Ishikawa (cell line): Measurements from ENCODE around the gene ARID3B.

Experiments used
- CEBPB ChIP-seq: IDR thresholded peaks from 2 replicates; pipeline ENCODE4 v1.6.1; 2012
- CREB1 ChIP-seq: IDR thresholded peaks from 2 replicates; pipeline ENCODE4 v1.6.1; 2012; ENCODE audit warnings: low read depth
- EGR1 ChIP-seq: IDR thresholded peaks from 2 replicates; pipeline ENCODE4 v1.6.1; 2012
- EP300 ChIP-seq: IDR thresholded peaks from 2 replicates; pipeline ENCODE4 v1.6.1; 2012; ENCODE audit warnings: borderline replicate concordance
- FOXM1 ChIP-seq: IDR thresholded peaks from 2 replicates; pipeline ENCODE4 v1.6.1; 2012; ENCODE audit warnings: low read depth, borderline replicate concordance
- NFIC ChIP-seq: IDR thresholded peaks from 2 replicates; pipeline ENCODE4 v1.6.1; 2012
- RAD21 ChIP-seq: IDR thresholded peaks from 2 replicates; pipeline ENCODE4 v1.6.1; 2012; ENCODE audit warnings: low read depth
- TAF1 ChIP-seq: IDR thresholded peaks from 2 replicates; pipeline ENCODE4 v1.6.1; 2012; ENCODE audit warnings: low read depth, mild to moderate bottlenecking
- TCF12 ChIP-seq: IDR thresholded peaks from 2 replicates; pipeline ENCODE4 v1.6.1; 2012; ENCODE audit warnings: low read depth
- TEAD4 ChIP-seq: IDR thresholded peaks from 2 replicates; pipeline ENCODE4 v1.6.1; 2012
- YY1 ChIP-seq: IDR thresholded peaks from 2 replicates; pipeline ENCODE4 v1.6.1; 2012; ENCODE audit warnings: low read depth
- ZBTB7A ChIP-seq: IDR thresholded peaks from 2 replicates; pipeline ENCODE4 v1.6.1; 2012; ENCODE audit warnings: low read depth
- TF ChIP-seq, protein P1 (sequence below): IDR thresholded peaks from 2 replicates; pipeline ENCODE4 v1.6.1; 2012
- TF ChIP-seq, protein P2 (sequence below): IDR thresholded peaks from 2 replicates; pipeline ENCODE4 v1.6.1; 2012; ENCODE audit warnings: low read depth, mild to moderate bottlenecking
- TF ChIP-seq, protein P3 (sequence below): IDR thresholded peaks from 2 replicates; pipeline ENCODE4 v1.6.1; 2012

Gene ARID3B

DNA sequence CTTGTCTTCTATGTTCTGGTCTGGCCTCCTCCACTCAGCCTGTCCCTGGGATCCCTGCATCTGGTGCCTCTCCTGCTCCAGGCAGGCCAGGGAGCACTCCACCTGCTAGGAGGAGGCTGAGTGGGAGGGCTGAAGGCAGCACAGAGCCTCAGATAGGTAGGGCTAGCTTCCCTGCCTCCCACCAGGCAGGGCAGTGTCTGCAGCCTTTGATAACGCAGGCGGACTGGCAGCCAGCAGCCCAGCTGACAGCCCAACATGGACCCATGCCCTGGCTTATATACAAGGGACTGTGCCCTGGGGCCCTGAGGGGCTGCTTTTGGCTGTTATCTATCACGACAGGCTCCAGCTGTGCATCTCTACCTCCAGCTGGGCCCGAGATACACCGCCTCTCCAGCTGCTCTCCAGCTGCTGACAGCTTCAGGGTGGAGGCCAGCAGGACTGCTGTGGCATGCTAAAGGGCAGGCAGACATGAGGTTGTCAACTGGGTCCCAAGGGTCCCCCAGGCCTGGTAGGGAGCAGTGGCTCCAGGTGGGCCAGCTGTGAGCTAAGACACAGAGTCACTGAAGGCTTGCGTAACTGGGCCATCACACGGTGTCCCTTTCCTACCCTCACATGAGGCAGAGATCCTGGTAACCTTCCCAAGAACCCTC, 69.4 kb downstream of the ARID3B start:
- TF ChIP-seq NFIC (no peak), TCF12 (no peak), EP300 (no peak), CREB1 (no peak)

DNA sequence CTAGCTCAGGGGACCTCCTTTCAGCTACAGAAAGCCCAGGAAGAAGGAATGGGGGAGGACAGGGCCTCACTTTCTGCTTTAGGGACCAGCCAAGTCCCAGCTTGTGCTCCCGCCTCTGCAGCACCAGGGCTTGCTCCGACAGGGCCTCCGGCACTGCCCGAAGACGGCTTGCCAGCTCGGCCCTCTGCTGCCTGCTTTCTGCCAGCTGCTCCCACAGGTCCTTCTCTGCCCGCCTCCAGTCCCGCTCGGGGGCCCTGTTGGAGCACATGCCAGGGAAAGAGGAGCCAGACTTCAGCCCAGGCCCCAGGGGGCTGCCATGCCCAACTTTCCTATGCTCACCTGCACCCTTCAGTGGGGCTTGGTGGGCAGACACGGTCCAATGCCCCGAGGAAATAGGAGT, 70.3 kb downstream of the ARID3B start:
- no peak for TF ChIP-seq CREB1
- no peak for TF ChIP-seq YY1
- no peak for TF ChIP-seq ZBTB7A
- TF ChIP-seq FOXM1 = no peak
- TF ChIP-seq, protein P1, sequence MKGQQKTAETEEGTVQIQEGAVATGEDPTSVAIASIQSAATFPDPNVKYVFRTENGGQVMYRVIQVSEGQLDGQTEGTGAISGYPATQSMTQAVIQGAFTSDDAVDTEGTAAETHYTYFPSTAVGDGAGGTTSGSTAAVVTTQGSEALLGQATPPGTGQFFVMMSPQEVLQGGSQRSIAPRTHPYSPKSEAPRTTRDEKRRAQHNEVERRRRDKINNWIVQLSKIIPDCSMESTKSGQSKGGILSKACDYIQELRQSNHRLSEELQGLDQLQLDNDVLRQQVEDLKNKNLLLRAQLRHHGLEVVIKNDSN = no peak
- no peak for TF ChIP-seq EGR1
- TF ChIP-seq, protein P2, sequence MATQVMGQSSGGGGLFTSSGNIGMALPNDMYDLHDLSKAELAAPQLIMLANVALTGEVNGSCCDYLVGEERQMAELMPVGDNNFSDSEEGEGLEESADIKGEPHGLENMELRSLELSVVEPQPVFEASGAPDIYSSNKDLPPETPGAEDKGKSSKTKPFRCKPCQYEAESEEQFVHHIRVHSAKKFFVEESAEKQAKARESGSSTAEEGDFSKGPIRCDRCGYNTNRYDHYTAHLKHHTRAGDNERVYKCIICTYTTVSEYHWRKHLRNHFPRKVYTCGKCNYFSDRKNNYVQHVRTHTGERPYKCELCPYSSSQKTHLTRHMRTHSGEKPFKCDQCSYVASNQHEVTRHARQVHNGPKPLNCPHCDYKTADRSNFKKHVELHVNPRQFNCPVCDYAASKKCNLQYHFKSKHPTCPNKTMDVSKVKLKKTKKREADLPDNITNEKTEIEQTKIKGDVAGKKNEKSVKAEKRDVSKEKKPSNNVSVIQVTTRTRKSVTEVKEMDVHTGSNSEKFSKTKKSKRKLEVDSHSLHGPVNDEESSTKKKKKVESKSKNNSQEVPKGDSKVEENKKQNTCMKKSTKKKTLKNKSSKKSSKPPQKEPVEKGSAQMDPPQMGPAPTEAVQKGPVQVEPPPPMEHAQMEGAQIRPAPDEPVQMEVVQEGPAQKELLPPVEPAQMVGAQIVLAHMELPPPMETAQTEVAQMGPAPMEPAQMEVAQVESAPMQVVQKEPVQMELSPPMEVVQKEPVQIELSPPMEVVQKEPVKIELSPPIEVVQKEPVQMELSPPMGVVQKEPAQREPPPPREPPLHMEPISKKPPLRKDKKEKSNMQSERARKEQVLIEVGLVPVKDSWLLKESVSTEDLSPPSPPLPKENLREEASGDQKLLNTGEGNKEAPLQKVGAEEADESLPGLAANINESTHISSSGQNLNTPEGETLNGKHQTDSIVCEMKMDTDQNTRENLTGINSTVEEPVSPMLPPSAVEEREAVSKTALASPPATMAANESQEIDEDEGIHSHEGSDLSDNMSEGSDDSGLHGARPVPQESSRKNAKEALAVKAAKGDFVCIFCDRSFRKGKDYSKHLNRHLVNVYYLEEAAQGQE = no peak
- no peak for TF ChIP-seq RAD21

DNA sequence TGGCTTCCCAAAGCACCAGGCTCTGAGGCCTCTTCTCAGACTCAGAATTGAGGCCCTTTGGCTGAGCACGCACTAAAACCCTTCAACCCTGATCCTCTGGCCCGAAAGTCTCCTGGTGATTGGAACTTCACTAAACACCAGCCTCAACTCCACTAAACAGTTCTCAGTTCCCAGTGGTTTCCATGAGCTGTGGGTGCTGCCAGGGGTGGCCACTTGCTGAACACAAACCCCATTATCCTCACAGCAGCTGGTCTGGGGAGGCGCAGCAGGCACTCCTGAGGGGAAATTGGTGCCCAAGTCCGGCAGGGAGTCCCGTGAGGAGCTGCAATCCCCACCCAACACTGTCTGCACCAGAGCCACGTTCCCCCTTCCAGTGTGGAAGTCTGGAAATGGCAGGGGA, 70.8 kb downstream of the ARID3B start:
- TF ChIP-seq CREB1 (no peak), YY1 (no peak), TAF1 (no peak), EGR1 (no peak), ZBTB7A (no peak), EP300 (no peak), NFIC (no peak), RAD21 (no peak), TCF12 (no peak), TEAD4 (no peak), CEBPB (no peak), FOXM1 (no peak)
- TF ChIP-seq, protein P3, sequence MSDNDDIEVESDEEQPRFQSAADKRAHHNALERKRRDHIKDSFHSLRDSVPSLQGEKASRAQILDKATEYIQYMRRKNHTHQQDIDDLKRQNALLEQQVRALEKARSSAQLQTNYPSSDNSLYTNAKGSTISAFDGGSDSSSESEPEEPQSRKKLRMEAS = no peak
- TF ChIP-seq, protein P2 = no peak

DNA sequence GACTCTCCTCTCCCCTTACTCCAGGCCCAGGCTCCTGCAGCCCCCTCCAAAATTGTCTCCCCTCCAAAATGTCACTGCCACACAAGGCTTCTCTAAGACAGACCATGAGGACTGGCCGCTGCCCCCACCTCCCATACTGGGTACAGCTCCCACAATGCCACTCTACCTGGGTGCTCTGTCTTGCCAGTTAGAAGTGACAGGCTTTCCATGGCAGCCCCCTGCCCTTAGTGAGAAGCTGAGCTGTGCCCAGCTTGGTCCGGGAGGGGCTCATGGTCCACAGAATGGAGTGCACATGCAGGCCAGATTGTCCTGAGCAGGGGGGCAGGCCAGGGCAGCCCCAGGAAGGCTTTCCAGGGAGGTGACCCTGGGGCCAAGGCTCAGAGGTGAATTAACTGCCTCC, 71.7 kb downstream of the ARID3B start:
- TF ChIP-seq, protein P2 = no peak
- TF ChIP-seq, protein P3 = no peak
- TF ChIP-seq NFIC (no peak), ZBTB7A (no peak), TAF1 (no peak), TEAD4 (no peak), EGR1 (no peak), EP300 (no peak), YY1 (no peak), RAD21 (no peak), TCF12 (no peak), FOXM1 (no peak), CREB1 (no peak), CEBPB (no peak)
- TF ChIP-seq, protein P1 = no peak
